ENCODE results near the gene ITIH2.
"Not testable (repeated sequence)": the region's sequence is repeated elsewhere in the genome, so short reads cannot be mapped to it uniquely, and the experiment has no call there.

Gene ITIH2, protein sequence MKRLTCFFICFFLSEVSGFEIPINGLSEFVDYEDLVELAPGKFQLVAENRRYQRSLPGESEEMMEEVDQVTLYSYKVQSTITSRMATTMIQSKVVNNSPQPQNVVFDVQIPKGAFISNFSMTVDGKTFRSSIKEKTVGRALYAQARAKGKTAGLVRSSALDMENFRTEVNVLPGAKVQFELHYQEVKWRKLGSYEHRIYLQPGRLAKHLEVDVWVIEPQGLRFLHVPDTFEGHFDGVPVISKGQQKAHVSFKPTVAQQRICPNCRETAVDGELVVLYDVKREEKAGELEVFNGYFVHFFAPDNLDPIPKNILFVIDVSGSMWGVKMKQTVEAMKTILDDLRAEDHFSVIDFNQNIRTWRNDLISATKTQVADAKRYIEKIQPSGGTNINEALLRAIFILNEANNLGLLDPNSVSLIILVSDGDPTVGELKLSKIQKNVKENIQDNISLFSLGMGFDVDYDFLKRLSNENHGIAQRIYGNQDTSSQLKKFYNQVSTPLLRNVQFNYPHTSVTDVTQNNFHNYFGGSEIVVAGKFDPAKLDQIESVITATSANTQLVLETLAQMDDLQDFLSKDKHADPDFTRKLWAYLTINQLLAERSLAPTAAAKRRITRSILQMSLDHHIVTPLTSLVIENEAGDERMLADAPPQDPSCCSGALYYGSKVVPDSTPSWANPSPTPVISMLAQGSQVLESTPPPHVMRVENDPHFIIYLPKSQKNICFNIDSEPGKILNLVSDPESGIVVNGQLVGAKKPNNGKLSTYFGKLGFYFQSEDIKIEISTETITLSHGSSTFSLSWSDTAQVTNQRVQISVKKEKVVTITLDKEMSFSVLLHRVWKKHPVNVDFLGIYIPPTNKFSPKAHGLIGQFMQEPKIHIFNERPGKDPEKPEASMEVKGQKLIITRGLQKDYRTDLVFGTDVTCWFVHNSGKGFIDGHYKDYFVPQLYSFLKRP

GRCh38 chr10:7703140-7703539 lies at the start of gene ITIH2:
Gene ITIH2 (plus strand): TSS chr10:7703316. CDS start chr10:7703435, 119 bp downstream.
- DNase-seq (ENCODE audit: low read depth), result no peak

DNA sequence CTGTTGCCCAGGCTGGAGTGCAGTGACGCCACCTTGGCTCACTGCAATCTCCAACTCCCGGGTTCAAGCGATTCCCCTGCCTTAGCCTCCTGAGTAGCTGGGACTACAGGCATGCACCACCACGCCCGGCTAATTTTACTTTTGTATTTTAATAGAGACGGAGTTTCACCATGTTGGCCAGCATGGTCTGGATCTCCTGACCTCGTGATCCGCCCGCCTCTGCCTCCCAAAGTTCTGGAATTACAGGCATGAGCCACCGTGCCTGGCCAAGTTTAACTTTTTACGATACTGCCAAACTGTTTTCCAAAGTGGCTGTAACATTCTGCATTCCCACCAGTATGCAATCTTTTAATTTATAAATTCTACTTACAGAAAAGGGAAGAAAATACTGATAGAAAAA lies 46.0 kb upstream of the ITIH2 start:
- not testable (repeated sequence) for DNase-seq (ENCODE audit: low read depth)

DNA sequence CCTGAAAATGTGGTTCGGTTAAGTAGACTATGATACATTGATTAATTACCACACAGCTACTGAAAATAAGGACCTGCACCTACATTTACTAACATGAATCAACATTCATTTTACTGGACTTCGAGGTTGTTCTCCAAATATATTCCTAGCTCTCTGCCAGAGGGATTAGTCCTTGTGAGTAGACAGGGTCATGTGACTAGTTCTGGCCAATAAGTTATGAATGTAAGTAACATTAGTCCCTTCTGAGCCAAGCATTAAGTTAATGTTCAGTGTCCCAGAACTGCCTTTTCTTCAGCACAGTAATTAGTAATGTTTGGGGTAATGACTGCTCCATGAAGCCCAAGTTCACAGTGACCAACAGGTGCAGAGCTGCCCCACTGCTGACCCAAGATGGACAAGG lies 45.6 kb upstream of the ITIH2 start:
- DNase-seq (ENCODE audit: low read depth), result no peak

- DNase-seq (ENCODE audit: low read depth), result no peak
Measured at GRCh38 chr10:7659560-7659959, 43.6 kb upstream of the ITIH2 start.

- no peak for DNase-seq (ENCODE audit: low read depth)
Measured at GRCh38 chr10:7662522-7662921, 40.6 kb upstream of the ITIH2 start.

GRCh38 chr10:7664707-7665106 lies 38.4 kb upstream of the ITIH2 start:
- no peak for DNase-seq (ENCODE audit: low read depth)

DNA sequence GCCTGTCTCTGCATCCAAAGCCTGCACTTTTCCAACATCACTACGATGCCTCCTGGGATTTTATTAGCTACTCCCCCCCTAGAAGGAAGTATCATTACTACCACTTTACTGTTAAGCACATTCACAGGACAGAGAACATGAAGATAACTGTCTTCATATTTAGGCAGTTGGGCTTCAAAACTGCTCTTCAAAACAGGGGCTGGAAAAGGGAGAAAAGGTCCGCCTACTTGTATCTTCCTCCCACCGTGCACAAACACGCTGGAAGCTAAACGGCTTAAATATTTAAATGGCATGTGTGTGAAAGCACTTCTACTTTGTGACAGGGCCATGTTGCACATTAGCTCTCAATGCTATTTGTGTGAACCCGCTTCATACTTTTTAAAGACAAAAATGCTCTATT lies 37.3 kb upstream of the ITIH2 start:
- no peak for DNase-seq (ENCODE audit: low read depth)

DNA sequence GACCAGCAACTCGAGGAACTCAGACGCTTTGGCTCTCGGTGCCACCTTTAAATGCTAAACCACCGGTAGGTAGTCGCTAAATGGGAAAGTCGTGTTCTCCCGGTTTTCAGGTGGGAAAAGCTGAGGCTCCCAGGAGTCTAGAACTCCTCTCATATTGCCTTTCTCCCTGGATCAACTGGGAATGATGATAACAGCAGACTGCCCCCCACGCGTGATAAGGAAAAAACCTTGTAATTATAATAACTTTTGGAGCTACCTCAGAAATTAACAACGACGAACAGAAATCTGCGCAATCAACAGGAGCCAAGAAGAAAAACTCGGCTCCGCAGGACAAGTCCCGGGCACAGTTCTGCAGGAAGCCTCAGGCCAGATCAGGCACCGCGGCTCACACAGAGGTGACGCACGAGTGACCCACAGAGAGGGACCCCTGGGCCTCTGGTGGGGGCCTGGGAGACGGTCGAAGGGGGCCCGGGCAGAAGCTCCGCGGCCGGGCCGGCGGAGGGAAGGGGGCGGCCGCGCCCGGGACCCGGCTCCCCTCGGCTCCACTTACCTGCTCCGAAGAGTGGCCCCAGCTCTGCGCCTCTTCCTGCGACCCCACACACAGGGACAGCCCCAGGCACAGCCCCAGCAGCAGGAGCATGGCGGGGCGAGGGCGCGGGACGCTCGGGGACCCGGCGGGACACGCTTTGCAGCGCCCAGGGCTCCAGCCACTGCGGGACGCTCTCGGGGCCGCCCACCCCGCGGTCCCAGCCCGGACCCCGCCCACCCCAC lies 36.7 kb upstream of the ITIH2 start, which contains the start of gene ITIH5:
TSS of gene ITIH5 (minus strand) at position 714 of the 771 bp plus-strand sequence. CDS start at position 640, 74 bp downstream.
- no peak for DNase-seq (ENCODE audit: low read depth)

DNA sequence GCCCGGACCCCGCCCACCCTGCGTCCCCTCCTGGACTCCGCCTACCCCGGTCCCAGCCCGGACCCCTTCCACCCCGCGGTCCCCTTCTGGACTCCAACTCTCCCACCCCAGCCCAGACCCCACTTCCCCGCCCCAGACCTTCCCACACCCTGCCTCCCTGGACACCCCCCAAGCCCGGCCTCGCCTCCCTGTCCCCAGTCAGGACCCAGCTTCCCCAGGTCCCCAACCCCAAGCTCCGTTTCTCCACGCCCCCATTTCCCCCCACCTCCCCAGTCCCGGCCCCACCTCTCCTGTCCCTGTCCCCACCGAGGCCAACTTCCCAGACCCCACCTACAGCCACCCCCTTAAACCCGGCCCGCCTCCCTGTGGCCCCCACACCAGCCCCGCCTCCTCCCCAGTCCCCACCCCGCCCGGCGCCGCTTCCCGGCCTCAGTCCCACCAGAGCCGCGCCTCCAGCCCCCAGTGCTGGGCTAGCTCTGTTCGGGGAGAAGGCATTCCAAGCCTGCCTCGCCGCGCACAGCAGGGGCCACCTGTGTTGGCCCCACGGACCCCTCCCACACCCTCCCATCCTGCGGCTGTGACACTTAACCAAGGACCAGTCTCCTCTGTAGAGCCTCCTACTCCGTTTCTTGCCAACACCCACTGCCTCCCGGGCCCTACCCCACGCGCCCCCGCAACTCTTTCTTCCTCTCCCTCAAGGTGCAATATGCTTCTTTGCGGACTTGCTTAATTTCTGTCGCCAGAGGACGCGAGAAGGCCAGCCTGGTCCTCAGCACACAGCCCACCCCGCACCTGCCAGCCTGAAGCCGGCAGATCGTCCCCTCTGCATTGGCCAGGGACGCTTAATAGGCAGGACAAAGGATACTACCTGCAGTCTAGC lies 35.6 kb upstream of the ITIH2 start:
- DNase-seq (ENCODE audit: low read depth), result peak; percentile 11

DNA sequence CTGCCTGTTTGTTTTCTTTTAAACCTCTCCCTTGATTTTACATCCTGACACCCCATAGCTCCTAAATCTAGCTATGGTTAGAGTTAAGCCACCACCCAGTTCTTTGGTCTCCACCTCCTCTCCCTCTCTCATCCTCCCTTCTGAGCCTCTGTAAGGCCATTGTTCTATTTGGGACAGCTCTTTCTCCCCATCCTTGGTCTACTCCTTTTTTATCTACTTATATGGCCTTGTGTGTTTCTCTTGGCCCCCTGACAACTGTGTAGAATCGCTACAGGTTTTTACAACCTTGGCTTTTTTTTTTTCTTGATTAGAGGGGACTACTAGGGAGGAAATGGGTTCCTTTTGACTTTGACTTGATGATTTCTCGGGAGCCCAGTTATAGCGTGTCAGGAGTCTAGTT lies 33.0 kb upstream of the ITIH2 start:
- DNase-seq (ENCODE audit: low read depth), result no peak

- DNase-seq (ENCODE audit: low read depth), result no peak
Measured at GRCh38 chr10:7672341-7673134, 30.6 kb upstream of the ITIH2 start.

DNA sequence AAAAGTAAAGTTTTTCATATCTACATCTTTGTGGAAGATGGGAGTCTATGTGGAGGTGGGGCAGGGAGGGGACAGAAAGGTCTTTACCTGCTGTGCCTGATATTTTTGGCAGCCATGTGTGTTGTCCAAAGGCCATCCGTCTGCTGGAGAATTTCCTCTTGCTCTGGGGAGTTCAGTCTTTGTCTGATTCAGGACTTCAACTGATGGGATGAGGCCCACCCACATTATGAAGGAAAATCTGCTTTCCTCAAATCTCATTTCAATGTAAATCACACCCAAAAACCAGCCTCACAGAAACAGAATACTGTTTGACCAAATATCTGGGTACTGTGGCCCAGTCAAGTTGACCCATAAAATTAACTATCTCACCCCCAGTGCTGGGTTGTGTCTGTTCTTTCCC lies 23.9 kb upstream of the ITIH2 start:
- DNase-seq (ENCODE audit: low read depth), result no peak

DNA sequence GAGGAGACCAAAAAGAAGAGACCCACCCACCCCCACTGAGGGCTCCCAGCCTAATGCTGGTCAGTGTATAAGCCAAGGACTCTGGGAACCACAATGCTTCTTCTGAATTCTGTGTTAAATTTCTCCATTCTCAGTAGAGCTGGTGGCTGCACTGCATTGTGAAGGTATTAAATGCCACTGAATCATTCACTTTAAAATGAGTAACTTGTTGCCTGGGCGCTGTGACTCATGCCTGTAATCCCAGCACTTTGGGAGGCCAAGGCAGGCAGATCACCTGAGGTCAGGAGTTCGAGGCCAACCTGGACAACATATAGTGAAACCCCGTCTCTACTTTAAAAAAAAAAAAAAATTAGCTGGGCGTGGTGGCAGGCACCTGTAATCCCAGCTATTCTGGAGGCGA lies 23.0 kb upstream of the ITIH2 start:
- DNase-seq (ENCODE audit: low read depth), result not testable (repeated sequence)

DNA sequence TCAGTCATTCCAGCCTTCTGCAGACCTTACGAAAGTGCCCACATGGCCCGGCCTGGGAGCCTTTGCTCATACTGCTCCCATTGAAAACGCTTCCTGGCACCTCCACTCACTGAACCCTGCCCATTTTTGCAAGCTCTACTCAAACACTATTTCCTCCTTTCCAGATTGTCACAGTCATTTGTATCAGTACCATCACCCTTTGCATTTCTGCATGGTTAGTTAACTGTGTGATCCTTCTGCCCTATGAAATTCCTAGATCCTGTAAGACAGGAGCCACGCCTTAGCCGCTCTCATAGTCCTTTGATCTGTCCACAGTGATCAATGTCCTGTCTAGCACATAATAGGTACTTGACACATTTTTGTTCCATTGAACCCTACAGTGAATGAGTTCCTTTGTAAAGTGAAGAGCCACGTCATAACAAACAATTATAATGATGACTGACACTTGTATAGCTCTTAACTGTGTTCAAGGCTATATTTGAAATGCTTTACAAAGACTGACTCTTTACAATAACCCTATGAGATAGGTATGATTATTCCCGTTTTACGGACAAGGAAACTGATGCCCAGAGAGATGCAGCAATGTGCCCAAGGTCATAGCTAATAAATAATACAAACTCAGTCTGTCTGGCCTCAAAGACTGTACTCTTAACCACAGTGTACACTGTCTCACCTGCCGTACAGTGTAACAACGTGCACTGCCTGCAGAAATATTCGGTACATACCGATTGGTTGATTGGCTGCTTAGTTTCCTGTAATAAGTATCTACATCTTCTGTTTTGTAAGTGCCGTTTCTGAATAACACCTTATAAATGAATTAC lies 16.6 kb upstream of the ITIH2 start:
- no peak for DNase-seq (ENCODE audit: low read depth)

DNA sequence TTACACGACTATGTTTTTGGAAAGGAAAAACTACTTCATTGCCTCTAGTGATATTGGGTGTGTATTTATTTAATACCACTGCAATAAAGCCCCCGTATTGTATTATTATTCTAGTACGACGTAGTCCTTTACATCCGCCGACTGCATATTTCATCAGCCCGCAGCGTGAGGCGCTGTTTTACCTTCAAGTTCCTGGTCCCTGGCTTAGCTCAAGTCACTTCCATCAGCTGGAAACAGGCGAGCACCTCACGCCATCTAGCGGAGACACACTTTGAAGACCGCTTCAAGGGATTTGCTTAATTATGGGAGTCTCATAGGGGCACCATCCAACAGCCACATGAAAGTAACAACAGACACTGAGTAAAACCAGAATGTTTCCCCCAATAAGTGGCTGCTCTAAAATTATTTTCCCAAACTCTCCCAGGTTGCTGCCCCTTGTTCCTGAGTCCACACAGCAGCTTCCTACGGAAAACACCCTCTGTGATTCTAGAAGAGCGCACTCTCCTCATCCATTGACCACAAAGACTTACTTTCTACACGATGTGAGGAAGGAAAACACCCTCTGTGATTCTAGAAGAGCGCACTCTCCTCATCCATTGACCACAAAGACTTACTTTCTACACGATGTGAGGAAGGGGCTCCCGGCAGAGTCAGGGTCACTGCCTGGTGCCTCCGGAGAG lies 15.7 kb upstream of the ITIH2 start:
- DNase-seq (ENCODE audit: low read depth), result peak; percentile 65

DNA sequence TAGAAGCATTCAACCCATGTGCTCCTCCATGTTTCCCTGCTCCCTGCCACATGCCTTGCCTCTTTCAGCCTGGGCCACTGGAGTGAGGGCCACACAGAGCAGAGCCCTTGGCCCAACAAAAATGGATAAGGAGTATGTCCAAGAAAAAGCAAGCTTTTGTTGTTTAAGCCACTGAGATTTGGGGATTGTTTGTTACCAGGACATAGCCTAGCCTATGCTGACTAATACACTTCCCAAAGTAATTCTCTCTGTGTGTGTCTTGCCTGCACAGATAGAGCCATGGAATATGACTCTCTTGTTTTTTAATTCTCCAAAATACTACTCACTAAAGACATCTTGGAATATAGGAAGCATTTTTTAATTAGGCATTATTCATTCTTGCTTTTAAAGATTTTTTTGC lies 13.5 kb upstream of the ITIH2 start:
- no peak for DNase-seq (ENCODE audit: low read depth)

- DNase-seq (ENCODE audit: low read depth), result not testable (repeated sequence)
Measured at GRCh38 chr10:7690885-7691597, 12.1 kb upstream of the ITIH2 start.

- DNase-seq (ENCODE audit: low read depth), result not testable (repeated sequence)
Measured at GRCh38 chr10:7692368-7692767, 10.7 kb upstream of the ITIH2 start.

All from stimulated activated CD4-positive, alpha-beta T cell treated with anti-CD3 and anti-CD28 coated beads, Interleukin-2, amount 100 ng/mL, for 4 hours (primary cell).